ENCODE results near the gene KIF24. TPM values are rescaled to one million over a fixed set of nuclear protein-coding genes. Genes with fewer than 3 reads are reported as not detected.

The KIF24 gene
- total and polyA plus RNA-seq, 2 of the 8 experiments (the other 6 are each of a cell fraction or from before 2014, with no cell fraction given), result 2.7 to 3.9 TPM

GRCh38 chr9:34326690-34327089 lies 2.4 kb downstream of the KIF24 start (continued):
- no peak for TF ChIP-seq POLR2A (IDR thresholded peaks at IDR 0.05; ENCODE audit: control extremely low read depth in 1 of 2, low read depth in 2 of 2, low read length in 2 of 2)
- TF ChIP-seq HDAC2 (IDR thresholded peaks at IDR 0.05; ENCODE audit: borderline replicate concordance in 1 of 2, low read depth in 2 of 2, low read length in 2 of 2), result no peak

All from H1 (cell line).